ENCODE measurements around the gene FAM181A. TPM values are rescaled to one million over a fixed set of nuclear protein-coding genes. Genes with fewer than 3 reads are reported as not detected.

Gene FAM181A
- total and polyA plus RNA-seq, 2 of the 4 experiments (the other 2 are of a cell fraction): not detected

DNA sequence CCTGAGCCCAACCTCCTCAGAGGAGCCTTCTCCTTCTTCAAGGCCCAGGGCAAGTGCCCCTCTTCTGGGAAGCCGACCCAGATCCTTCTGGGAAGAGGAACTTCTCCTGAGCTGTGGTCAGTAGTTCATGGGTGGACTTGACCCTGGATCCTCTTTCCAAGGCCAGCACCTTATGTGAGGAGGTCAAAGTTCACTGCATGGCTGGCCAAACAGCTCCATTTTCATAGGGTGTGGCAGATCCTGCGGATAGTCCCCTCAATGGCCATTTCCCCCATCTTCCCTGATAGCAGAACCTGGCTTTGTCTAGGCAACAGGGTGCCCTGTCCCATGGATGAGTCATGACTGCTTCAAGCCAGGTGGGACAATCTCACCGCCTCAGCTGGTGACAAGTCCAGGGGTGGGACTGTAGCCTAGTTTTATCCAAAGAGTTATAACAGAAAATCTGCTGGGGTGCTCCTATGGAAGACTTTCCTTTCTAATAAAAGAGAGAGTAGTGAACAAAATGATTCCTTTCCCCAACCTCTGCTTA is 38.9 kb downstream of the FAM181A start:
- no TSS peak for BruUV-seq (replicated peaks)
- H3K9ac ChIP-seq (ENCODE audit: low read depth, low read length): no peak overlapping the region
- peak overlapping the region; percentile 93 for H2BK20ac ChIP-seq (ENCODE audit: low read depth, low read length)
- TF ChIP-seq MAZ (IDR thresholded peaks at IDR 0.05; ENCODE audit: borderline replicate concordance, low read depth, low read length): no peak
- TF ChIP-seq MAFK (IDR thresholded peaks at IDR 0.05; ENCODE audit: low read depth, low read length): no peak
- TF ChIP-seq RAD21 (IDR thresholded peaks at IDR 0.05; ENCODE audit: low read length): no peak
- TF ChIP-seq MXI1 (IDR thresholded peaks at IDR 0.05; ENCODE audit: borderline replicate concordance, low read depth, low read length): no peak
- TF ChIP-seq RCOR1 (IDR thresholded peaks at IDR 0.05; ENCODE audit: insufficient replicate concordance, low read length): no peak
- no peak for TF ChIP-seq FOS (IDR thresholded peaks at IDR 0.05; ENCODE audit: low read depth, low read length)
- TF ChIP-seq USF2 (IDR thresholded peaks at IDR 0.05; ENCODE audit: low read depth, low read length): no peak
- no peak for TF ChIP-seq CHD1 (IDR thresholded peaks at IDR 0.05; ENCODE audit: low read depth, low read length)
- no peak for TF ChIP-seq CEBPB (IDR thresholded peaks at IDR 0.05; ENCODE audit: low read depth, low read length)
- TF ChIP-seq BHLHE40 (IDR thresholded peaks at IDR 0.05; ENCODE audit: low read depth, low read length): no peak
- no peak for TF ChIP-seq RFX5 (IDR thresholded peaks at IDR 0.05; ENCODE audit: low read depth, low read length)
- peak overlapping the region; percentile 68 for H2AK9ac ChIP-seq (replicated peaks; ENCODE audit: low read depth, low read length, poor library complexity)
- peak overlapping the region; percentile 80 for H4K91ac ChIP-seq (ENCODE audit: insufficient read depth, low read depth, low read length)
- dilution Hi-C loops (cut with HindIII; ENCODE audit: low sequenced_read_pairs, unreplicated experiment): no loop called here
- CTCF ChIA-PET: interaction anchor here (1.1 kb wide), 1 partner anchor 26 kb away, joined by 4 read pairs; no protein-coding TSS in a partner anchor
- no peak overlapping the region for H3K4me2 ChIP-seq (ENCODE audit: low read depth, low read length)
- H4K8ac ChIP-seq (ENCODE audit: low read depth in 2 of 2, low read length in 2 of 2): peak overlapping the region; percentile 6 to 86; a peak in 3 of 4 replicates
- peak overlapping the region; percentile 79 for H2AFZ ChIP-seq (replicated peaks; ENCODE audit: low read length, poor library complexity)
- no peaks in the 10 kb centered on the region for H3K79me1 ChIP-seq (ENCODE audit: low read depth in 1 of 2, low read length in 2 of 2)
- H3K27ac ChIP-seq (ENCODE audit: insufficient read depth, low read length): peak overlapping the region; percentile 85
- H3K18ac ChIP-seq (ENCODE audit: low read depth, low read length): peak overlapping the region; percentile 96
- in situ Hi-C loops (cut with MboI; ENCODE audit: low sequenced_read_pairs): no loop called here
- POLR2A ChIA-PET (ENCODE audit: unreplicated experiment): no interaction called here
- H3K4ac ChIP-seq (ENCODE audit: low read depth, low read length): peak overlapping the region; percentile 94
- no peak for ATAC-seq (ENCODE audit: low read depth)
- no peak for DNase-seq
- H3K27me3 ChIP-seq (ENCODE audit: control insufficient read depth, insufficient read depth, low read length): no peaks in the 10 kb centered on the region
- H3K14ac ChIP-seq (replicated peaks; ENCODE audit: low read depth, low read length): peak overlapping the region; percentile 81
- H3K4me1 ChIP-seq (ENCODE audit: control insufficient read depth, insufficient read depth, low read length): peaks cover 19% of the 10 kb centered on the region
- H2BK15ac ChIP-seq (ENCODE audit: low read depth, low read length): peak overlapping the region; percentile 88; the same call in 2 of the 3 replicates
- H3K4me3 ChIP-seq (ENCODE audit: insufficient read depth, low read depth, low read length): no peak overlapping the region
- peaks cover 14% of the 10 kb centered on the region for H3K9me1 ChIP-seq (ENCODE audit: insufficient read depth, low read length)
- peak overlapping the region; percentile 91 for H2BK120ac ChIP-seq (ENCODE audit: low read depth, low read length)
- H3K56ac ChIP-seq (ENCODE audit: extremely low read depth, insufficient read depth, low read length): no peak overlapping the region; the same call in 1 of the 2 replicates
- peak overlapping the region; percentile 90 for H2BK5ac ChIP-seq (ENCODE audit: low read depth, low read length, poor library complexity, severe bottlenecking)
- H3K36me3 ChIP-seq (ENCODE audit: control insufficient read depth, insufficient read depth, low read length): no peaks in the 10 kb centered on the region
- H4K20me1 ChIP-seq (ENCODE audit: insufficient read depth, low read length): peaks cover 4% of the 10 kb centered on the region; the same call in 1 of the 2 replicates
- WGBS, 2 experiments (ENCODE audit: extremely low coverage in 2 of 2, insufficient read length in 1 of 2): no CpG with 5 or more reads among the region's 3 CpGs
- H4K5ac ChIP-seq (ENCODE audit: low read depth, low read length): peak overlapping the region; percentile 91
- no peaks in the 10 kb centered on the region for H3K9me3 ChIP-seq (ENCODE audit: control insufficient read depth, insufficient read depth, low read length)
- peak overlapping the region; percentile 90 for H2AK5ac ChIP-seq (ENCODE audit: low read depth, low read length)
- intact Hi-C loops (cut with micrococcal nuclease): no loop called here
- peak overlapping the region; percentile 75; the same call in 1 of the 2 replicates for H3K23ac ChIP-seq (ENCODE audit: low read depth, low read length)
